Nephron progenitor cell (in vitro differentiated cells): Measurements from ENCODE around the gene ARL17B.
"Not testable (repeated sequence)": the region's sequence is repeated elsewhere in the genome, so short reads cannot be mapped to it uniquely, and the experiment has no call there.

Experiments
- DNase-seq: peaks from one replicate; pipeline ENCODE4 v3.0.0; 2021
- H3K27ac Mint-ChIP-seq: 2 replicates; pipeline ENCODE4 v1.8.0; 2021; ENCODE audit warnings: mild to moderate bottlenecking, moderate library complexity, mixed read lengths
- H3K27me3 Mint-ChIP-seq: 2 replicates; pipeline ENCODE4 v1.8.0; 2021; ENCODE audit warnings: mild to moderate bottlenecking, low read depth, mixed read lengths; ENCODE audit not compliant: poor library complexity
- H3K36me3 Mint-ChIP-seq: 2 replicates; pipeline ENCODE4 v1.8.0; 2021; ENCODE audit warnings: low read depth, mixed read lengths
- H3K4me1 Mint-ChIP-seq: 2 replicates; pipeline ENCODE4 v1.8.0; 2021; ENCODE audit warnings: mixed read lengths
- H3K4me3 Mint-ChIP-seq: 2 replicates; pipeline ENCODE4 v1.8.0; 2021; ENCODE audit warnings: mild to moderate bottlenecking, moderate library complexity, mixed read lengths
- H3K9me3 Mint-ChIP-seq: 2 replicates; pipeline ENCODE4 v1.8.0; 2021; ENCODE audit warnings: mild to moderate bottlenecking, moderate library complexity, mixed read lengths

ARL17B gene

GRCh38 chr17:46361755-46362154, at the start of gene ARL17B:
TSS of gene ARL17B (minus strand) at chr17:46361766. CDS start at chr17:46358397, 3,369 bp downstream.
- not testable (repeated sequence) for H3K4me3 Mint-ChIP-seq, H3K9me3 Mint-ChIP-seq, H3K27me3 Mint-ChIP-seq, H3K4me1 Mint-ChIP-seq, H3K36me3 Mint-ChIP-seq, H3K27ac Mint-ChIP-seq
- DNase-seq, result peak; percentile 86

- H3K27ac Mint-ChIP-seq, H3K36me3 Mint-ChIP-seq, H3K4me1 Mint-ChIP-seq, DNase-seq, H3K27me3 Mint-ChIP-seq, H3K9me3 Mint-ChIP-seq, H3K4me3 Mint-ChIP-seq: not testable (repeated sequence)
Observed at GRCh38 chr17:46409864-46410263, 48.3 kb upstream of the ARL17B start.

GRCh38 chr17:46407155-46407554, 45.6 kb upstream of the ARL17B start:
- not testable (repeated sequence) for H3K9me3 Mint-ChIP-seq, H3K27ac Mint-ChIP-seq, H3K4me1 Mint-ChIP-seq, DNase-seq, H3K4me3 Mint-ChIP-seq, H3K36me3 Mint-ChIP-seq, H3K27me3 Mint-ChIP-seq

DNA sequence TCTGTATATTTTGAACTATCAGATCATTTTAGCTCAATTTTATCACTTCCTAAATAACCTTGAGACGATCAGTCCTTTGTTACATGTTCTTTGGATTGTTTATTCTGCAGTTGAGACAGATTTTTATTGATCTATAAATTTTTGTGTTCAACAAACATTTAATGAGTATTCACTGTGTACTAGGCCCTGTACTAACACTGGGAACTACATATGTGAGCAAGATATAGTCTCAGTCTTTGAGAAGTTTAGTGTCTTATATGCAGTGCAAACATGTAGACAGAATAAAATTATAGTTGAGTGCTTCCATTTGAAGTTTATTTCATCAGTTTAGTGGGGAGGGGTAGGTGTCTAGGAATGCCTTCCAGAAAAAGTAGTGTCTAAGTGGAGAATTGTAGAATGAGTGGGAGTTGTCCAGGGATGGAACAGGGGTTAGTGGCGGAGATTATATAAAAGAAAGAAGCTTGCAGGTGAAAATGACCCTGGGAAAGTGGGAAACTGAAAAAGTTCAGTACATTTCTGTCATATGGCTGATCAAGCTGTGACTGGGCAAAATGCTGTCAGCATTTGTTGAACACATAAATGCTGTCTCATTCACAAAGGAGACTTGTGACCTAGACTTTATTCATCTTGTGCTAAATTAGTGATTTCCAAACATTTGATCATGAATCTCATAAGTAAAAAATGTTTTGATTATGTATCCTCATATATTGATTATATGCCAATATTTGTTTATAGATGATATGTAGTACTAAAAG, 39.6 kb upstream of the ARL17B start:
- not testable (repeated sequence) for H3K4me1 Mint-ChIP-seq

DNA sequence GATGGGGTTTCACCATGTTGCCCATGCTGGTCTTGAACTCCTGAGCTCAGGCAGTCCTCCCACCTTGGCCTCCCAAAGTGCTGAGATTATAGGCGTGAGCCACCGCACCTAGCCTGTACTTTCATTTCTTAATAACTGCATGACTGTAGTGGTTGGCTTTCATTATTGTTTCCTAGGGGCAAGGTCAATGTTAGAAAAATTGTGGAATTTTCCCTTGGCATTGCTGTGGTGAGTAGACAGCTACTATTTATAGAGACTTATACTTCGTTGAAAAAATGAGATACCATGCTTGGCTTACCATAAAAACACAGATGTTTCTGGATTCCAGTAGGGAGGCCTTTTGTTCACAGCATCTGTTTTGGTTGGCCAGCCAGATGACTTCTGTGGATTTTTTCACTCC, 39.0 kb upstream of the ARL17B start:
- not testable (repeated sequence) for H3K27ac Mint-ChIP-seq, DNase-seq, H3K9me3 Mint-ChIP-seq, H3K4me1 Mint-ChIP-seq, H3K4me3 Mint-ChIP-seq, H3K36me3 Mint-ChIP-seq, H3K27me3 Mint-ChIP-seq

More for the DNA sequence above, 39.6 kb upstream of the ARL17B start:
- H3K27me3 Mint-ChIP-seq, H3K9me3 Mint-ChIP-seq, DNase-seq, H3K27ac Mint-ChIP-seq, H3K36me3 Mint-ChIP-seq, H3K4me3 Mint-ChIP-seq: not testable (repeated sequence)

DNA sequence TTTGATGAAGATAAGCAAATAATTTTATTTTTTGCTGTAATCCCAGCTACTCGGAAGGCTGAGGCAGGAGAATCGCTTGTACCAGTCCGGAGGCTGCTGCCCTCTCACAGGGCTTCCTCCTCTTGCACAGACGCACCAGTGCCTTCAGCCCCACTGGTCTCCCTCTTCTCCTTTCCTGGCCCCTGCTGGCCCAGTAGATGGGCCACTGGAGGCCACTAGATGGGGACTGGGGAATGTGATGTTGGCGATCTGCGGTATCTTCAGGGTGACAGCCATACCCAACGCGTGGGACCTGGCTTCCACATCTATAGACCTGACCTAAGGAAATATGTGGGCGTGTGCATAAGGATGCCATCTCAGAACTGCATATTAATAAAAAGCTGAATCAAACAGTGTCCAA, 38.4 kb upstream of the ARL17B start:
- not testable (repeated sequence) for H3K4me1 Mint-ChIP-seq, H3K27ac Mint-ChIP-seq, H3K27me3 Mint-ChIP-seq, H3K9me3 Mint-ChIP-seq, H3K36me3 Mint-ChIP-seq, H3K4me3 Mint-ChIP-seq, DNase-seq

- H3K36me3 Mint-ChIP-seq, H3K27ac Mint-ChIP-seq, H3K4me1 Mint-ChIP-seq, H3K27me3 Mint-ChIP-seq, H3K9me3 Mint-ChIP-seq, DNase-seq, H3K4me3 Mint-ChIP-seq: not testable (repeated sequence)
Observed at GRCh38 chr17:46396292-46396691, 34.7 kb upstream of the ARL17B start.

DNA sequence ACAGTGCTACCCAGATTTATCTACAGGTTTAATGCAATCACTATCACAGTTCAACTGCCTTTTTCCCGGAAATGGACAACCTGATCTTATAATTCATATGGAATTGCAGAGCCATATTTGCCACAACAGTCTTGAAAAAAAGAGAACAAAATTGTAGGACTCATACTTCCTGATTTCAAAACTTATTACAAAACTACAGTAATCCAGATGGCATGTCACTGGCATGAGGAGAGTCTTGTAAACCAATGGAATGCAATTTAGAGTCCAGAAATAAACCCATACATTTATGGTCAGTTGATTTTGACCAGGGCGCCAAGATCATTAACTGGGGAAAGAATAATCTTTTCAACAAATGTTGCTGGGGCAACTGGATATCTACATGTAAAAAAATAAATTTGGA, 32.1 kb upstream of the ARL17B start:
- H3K27ac Mint-ChIP-seq, H3K27me3 Mint-ChIP-seq: not testable (repeated sequence)

GRCh38 chr17:46385491-46385890, 23.9 kb upstream of the ARL17B start:
- H3K4me1 Mint-ChIP-seq, H3K4me3 Mint-ChIP-seq, H3K36me3 Mint-ChIP-seq, DNase-seq, H3K27ac Mint-ChIP-seq, H3K9me3 Mint-ChIP-seq, H3K27me3 Mint-ChIP-seq: not testable (repeated sequence)

More for the DNA sequence above, 32.1 kb upstream of the ARL17B start:
- H3K4me1 Mint-ChIP-seq, H3K36me3 Mint-ChIP-seq, DNase-seq, H3K4me3 Mint-ChIP-seq, H3K9me3 Mint-ChIP-seq: not testable (repeated sequence)

GRCh38 chr17:46383118-46383517, 21.6 kb upstream of the ARL17B start:
- not testable (repeated sequence) for H3K27ac Mint-ChIP-seq, H3K9me3 Mint-ChIP-seq, H3K4me1 Mint-ChIP-seq, H3K27me3 Mint-ChIP-seq, H3K4me3 Mint-ChIP-seq, H3K36me3 Mint-ChIP-seq, DNase-seq

DNA sequence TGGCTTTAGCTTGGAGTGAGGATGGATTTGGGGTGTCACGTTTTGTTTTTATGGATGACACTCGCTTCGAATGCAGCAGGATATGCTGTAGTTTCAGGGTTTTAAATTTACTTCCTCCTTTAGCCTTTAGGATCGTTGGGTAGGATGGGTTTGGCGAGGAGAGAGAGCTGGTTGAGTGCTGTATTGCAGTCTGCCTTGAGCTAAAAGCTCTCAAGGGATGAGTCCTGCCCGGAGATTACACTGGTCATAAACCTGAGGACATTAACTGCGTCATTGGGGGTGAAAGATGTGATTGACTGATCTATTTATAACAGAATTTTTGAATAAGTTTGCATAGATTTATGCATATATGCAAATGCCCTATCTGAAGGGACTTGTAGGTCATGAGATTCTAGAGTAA, 11.9 kb upstream of the ARL17B start:
- H3K9me3 Mint-ChIP-seq, H3K4me1 Mint-ChIP-seq, H3K27ac Mint-ChIP-seq, H3K36me3 Mint-ChIP-seq, H3K4me3 Mint-ChIP-seq, DNase-seq, H3K27me3 Mint-ChIP-seq: not testable (repeated sequence)

- not testable (repeated sequence) for H3K36me3 Mint-ChIP-seq, H3K27me3 Mint-ChIP-seq, H3K4me3 Mint-ChIP-seq, DNase-seq, H3K9me3 Mint-ChIP-seq, H3K27ac Mint-ChIP-seq, H3K4me1 Mint-ChIP-seq
Observed at GRCh38 chr17:46372236-46373229, 11.0 kb upstream of the ARL17B start.

DNA sequence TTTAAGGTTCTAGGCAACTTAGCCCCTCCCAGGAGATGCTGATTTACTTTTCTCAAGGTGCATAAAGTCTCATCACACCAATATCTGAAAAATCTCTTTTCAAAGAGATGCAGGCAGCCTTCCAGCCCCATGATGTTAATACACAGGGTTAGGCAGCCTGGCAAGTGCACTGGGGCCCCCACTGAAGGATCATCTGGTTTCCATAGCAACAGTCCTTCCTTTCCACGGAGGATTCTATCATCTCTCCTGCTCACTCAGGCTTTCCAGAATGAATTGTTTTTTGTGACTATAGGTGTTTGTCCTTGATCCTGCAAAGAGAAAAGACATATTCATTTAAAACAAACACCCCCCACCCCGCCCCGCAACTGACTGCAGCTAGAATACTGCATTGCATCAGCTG, 6.0 kb upstream of the ARL17B start:
- H3K27me3 Mint-ChIP-seq, DNase-seq, H3K36me3 Mint-ChIP-seq, H3K9me3 Mint-ChIP-seq, H3K27ac Mint-ChIP-seq, H3K4me3 Mint-ChIP-seq, H3K4me1 Mint-ChIP-seq: not testable (repeated sequence)

DNA sequence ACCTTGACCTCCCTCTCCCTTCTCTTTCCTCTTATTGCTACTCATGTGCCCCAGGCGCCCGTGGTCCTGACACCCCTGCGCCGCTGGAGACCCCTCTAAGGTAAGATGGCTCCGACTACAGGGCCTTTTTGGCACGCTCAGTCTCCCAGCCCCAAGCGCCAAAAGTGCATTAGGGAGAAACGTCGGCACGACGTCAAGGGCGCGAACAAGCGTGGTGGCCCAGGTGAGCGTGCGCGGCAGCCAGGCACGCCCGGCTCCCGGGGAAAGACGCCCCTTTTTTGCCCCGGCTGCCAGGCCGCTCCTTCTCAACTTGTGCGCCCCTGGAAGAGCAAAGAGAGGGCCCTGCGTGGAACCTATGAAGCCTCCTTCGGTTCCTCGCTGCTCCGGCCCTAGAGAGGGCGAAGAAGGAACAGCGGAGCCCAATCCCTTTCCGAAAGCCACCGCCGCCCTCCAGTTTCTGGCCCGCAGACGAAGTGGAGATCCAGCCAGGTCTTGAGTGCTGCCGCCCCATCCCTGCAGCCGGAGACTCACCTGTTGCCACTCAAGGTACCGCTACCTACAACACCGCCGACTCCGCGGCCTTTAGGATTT, 326 bp downstream of the ARL17B start:
- H3K4me1 Mint-ChIP-seq, H3K36me3 Mint-ChIP-seq, H3K27me3 Mint-ChIP-seq, H3K9me3 Mint-ChIP-seq, H3K27ac Mint-ChIP-seq, DNase-seq, H3K4me3 Mint-ChIP-seq: not testable (repeated sequence)
